HG03442 (cell line): Measurements from ENCODE around the gene GRID2.

Experiments used
- ATAC-seq: cut with Tn5 transposase; IDR thresholded peaks from one replicate; pipeline ENCODE4 v1.9.1; 2021; ENCODE audit warnings: mild to moderate bottlenecking, moderate library complexity; ENCODE audit not compliant: unreplicated experiment

GRID2 gene

DNA sequence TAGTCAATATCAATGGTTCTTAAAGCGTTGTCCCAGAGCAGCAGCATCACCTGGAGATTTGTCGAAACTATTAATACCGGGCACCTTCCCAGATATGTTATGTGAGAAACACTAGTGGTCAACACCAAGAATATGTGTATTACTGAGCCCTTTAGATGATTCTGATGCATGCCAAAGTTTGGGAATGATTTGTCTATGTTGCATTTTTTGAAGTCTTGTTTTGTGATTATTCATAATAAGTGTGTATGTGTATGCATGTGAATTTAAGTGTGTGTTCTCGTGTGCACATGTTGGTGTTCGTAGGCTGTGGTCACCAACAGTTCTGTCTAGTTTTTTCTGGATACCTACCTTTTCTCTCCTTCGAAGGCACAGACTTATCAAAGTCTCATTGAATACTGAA, 749.4 kb downstream of the GRID2 start:
- no peak for ATAC-seq

DNA sequence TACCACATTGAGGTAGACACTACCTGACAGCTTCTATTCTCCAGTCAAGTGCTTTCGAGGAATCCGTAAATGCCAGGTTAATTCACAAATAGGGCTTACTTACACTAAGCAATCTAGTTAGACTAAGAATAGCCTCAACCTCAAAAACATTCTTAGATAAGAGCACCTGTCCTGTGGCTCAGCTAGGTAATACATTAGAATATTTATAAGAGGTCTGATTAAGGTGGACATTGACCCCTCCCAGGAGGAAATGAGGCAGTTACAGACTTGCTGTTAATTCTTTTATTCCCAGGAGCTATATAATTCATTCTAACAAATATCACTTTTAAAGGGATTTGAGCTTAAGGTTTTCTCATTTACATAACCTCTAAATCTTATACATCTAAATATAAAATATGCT, 758.1 kb downstream of the GRID2 start:
- no peak for ATAC-seq

DNA sequence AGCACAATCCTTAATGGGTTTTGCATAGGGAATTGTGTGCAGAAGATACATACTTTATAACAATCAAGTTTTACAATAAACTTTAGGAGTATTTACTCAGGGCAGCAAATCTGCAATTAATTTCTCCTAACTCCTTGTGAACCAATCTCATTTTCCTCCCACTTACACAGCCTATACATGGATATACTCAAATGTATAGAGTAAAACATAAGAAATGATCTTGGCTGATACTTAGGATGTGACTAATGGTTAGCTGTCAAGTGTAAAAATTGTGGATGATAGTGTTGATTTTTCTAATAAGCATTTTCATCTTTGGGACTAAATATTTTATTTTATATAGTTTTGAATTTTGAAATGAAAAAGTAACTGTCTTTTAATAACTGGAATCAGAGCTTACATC, 759.6 kb downstream of the GRID2 start:
- no peak for ATAC-seq

DNA sequence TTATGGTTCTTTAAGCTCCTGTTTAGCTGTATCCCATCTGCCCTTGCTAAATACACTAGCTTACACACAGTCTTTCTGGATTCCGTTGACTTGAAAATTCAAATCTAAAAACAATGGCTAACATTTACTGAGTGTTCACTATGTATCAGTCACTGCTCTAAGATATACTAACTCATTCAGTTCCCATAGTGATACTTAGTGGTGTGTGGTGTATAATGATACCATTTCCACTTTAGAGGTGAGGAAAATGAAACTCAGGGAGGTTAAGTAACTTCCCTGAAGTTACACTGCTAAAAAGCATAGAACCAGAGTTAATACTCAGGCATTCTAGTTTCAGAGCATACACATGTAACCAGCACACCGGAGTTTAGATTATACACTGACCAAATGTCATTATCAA, 762.0 kb downstream of the GRID2 start:
- ATAC-seq = no peak

DNA sequence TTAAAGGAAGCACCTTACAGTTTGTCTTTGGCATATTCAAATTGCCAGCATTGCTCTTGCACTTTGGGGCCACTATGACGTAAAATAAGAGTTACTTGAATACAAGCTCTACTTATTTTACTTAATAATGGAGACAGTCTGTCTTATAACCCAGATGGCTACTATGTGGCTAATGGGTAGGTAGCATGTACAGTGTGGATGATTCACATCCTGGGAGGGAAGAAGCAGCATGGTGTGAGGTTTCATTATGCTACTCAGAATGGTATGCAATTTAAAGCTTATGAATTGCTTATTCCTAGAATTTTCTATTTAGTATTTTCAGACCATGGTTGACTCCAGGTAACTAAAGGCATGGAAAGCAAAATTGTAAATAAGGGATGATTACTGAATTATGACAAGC, 763.0 kb downstream of the GRID2 start:
- ATAC-seq = no peak

DNA sequence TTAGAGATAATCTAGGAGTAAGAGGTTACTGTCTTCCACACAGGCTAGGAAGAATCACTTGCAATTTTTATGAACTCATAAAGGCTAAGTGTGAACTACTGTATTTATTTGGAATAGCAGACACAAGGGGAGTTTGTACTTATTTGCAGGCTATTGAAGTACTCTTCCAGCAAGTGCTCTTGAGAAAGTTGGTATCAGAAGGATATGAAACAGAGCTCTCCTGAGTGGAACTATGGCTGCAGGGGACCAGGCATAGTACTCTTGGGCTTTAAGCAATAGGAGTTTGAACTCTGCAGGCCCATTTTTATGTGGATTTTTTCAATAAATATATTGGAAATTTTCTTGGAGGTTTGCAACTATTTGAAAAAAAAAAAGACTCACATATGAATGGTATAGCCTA, 768.5 kb downstream of the GRID2 start:
- ATAC-seq = no peak

DNA sequence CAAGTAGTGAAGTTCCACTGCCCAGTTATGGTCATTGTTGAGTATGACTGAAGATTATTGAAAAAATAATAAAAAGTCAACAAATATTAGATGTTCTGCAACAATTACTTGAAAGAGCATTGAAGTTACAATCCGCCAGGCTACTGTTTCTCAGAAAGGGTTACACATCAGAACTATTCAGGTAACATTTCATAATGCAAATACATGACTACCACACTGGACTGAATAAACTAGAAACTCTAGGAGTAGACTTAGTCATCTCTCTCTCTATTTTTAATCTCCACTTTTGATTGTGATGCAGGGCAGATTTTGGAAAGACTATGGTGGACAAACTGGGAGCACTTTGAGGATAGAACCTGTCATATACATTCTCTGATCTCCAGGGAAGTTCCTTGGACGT, 776.5 kb downstream of the GRID2 start:
- ATAC-seq = no peak

DNA sequence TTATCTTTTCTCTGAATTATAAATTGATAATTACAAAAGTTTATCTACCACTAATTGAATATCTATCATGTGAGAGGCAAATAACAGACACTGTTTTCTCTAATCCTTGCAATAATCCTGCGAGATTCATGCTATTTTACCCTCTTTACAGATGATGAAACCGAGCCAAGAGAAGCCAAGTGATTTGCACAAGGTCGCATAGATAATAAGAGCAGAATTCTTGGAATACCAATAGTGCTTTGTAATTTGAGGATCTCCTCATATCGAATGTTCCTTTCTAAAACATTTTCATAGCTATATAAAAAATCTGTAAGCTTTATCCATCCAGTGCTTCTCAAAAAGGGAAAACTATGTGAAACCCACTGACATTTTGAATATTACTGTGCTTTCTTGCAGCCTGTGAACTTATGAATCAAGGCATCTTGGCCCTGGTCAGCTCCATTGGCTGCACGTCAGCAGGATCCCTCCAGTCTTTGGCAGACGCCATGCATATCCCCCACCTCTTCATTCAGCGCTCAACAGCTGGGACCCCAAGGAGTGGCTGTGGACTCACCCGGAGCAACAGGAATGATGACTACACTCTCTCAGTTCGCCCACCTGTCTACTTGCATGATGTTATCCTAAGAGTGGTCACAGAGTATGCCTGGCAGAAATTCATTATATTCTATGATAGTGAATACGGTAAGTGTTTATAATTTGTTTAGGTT, 781.0 kb downstream of the GRID2 start:
- ATAC-seq = no peak

DNA sequence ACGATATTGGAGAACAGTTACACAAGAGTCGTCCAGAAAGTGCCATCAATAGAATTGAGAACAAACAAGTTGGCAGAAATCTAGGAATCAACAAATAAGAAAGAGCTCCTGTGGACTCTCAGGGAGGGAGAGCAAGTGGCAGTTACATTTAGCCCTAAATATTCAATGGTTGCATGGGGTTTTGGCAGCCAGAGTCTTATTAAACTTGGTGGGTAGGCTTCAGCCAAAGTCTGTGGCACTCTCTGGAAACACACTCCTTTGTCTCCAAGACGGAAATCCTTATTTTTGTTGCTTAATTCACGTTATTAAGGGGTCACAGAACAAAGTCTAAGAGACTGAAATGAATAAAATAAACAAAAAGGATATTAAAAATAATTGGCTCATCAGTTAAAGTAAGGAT, 782.6 kb downstream of the GRID2 start:
- no peak for ATAC-seq

DNA sequence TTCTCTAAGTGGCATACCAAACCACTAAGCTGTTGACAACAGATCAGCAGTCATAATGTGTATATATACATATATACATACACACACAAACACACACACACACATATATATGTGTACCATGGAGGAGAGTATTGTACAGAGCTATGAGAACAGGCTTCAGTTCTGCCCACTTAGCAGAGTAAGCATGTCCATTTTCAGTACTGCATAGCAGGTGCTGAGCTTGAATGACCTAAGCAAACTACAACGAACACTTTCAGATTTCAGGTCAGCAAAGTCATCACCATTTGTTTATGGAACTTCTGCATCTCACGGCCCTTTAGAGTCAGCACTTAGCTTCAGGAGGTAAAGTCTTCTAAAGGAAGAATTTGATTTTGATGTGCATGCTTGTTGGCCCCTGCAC, 789.0 kb downstream of the GRID2 start:
- ATAC-seq = no peak

DNA sequence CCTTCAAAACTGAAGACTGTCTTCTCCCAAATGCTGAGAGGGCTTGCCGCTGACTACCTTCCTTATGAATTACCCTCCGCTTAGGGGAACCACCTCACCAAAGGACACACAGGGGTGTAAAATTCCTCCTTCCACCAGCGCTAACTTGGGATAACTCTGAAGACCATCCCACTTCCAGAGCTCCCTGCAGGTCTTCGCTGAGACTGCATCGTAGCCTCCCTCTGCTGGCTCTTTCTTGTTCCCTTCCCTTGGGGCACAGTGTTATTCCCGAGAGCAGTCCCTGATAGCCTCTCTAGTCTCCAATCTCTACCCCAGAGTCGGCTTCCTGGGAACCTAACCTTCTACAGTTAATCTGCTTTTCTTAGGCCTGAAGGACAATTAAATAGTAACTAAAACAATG, 799.3 kb downstream of the GRID2 start:
- no peak for ATAC-seq

DNA sequence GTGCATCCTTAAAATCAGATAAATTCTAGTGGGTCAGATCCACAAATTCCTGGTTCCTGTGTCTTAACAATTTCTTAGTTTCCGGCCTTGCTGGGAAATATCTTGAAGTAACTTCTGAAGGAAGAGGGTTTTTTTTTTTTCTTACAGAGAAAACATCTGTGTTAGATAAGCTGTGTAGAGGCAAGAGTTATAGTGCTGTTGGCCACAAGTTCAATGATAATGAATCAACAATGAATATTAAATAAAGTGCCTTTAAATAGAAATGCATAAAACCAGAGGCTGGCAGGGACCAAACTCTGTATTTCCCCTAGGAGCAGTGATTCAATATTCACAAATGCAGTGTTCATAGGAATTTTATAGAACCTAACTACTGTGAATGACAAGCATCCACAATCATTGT, 812.9 kb downstream of the GRID2 start:
- no peak for ATAC-seq

DNA sequence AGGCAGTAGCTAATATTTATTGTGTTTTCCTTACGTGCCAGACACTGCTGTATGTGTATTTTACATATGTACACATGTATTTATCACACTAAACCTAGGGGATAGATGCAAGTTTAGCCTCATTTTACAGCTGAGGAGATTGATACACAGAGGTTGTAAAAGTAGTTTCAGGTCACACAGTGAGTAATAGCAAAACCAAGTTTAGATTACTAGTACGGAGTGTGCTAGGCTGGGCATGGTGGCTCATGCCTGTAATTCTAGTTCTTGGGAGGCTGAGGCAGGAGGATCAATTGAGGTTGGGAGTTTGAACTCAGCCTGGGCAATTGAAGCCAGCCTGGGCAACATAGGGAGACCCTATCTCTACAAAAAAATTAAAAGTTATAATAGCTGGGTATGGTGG, 823.7 kb downstream of the GRID2 start:
- ATAC-seq = no peak

DNA sequence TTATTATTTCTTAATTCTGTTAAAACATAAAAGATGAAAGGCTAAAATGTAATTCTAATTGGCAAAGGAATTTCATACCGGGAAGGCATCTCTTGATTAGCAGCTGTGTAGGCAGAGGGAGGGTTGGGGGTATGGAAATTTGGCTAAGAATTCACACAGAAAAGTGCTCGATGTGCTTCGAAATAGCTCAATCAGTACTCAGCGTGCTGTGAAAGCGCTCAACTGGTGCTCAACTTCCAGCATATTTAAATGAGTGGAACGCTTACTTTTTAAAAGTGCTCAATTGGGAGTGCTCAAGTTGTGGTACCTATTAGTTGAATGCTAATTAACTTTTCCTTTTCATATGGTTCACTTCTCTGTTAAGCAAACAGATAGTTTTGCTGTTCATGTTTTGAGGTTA, 828.9 kb downstream of the GRID2 start:
- ATAC-seq = no peak

DNA sequence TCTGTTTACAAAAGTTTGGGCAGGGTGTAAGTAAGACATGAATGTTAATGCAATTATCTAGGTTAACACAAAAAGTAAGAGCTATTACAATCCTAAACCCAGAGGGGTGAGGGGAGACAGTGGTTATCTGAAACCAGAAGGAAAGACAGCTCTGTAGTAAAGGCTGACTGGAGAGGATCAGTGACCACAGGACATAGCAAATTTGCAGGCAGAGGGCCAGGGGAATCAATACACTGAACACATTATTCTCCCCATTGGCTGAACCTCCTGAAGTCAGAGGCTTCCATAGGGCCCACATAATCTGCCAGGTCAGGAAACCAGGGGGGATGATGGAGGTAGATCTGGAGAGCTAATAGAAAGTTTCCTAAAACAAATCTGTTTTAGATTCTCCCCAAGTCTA, 835.4 kb downstream of the GRID2 start:
- no peak for ATAC-seq

DNA sequence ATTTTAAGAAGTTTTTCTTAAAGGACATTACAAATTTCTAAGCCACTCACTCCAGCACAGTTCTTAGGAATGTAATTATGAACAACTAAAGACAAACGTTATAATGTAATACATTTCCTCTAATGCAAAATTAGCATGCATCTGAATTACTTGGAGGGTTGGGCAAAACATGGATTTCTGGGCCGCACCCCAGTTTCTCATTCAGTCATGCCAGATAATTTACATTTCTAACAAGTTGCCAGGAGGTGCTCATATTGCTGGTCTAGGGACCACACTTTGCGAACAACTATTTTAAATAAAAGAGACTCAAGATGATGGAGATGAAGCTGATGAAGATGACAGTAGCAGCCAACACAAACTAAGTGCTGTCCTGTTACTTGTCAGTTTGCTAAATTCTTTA, 840.1 kb downstream of the GRID2 start:
- no peak for ATAC-seq

DNA sequence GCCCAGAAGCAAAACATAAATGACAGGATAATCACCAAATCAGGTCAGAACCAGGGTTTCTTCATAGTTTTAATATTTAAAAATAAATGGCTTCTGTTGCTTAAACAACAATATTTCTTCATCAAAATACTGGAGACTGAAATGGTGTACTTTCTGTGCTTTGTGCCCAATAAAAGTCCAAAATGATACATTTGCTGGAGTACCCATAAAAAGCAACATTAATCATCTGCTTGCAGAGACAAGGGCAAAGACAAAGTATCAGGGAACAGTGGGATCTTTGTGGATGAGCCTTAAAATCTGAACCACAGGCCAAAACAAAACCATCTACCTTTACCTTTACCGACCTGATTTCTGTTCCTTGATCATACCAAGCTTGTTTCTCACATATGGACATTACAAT, 840.9 kb downstream of the GRID2 start:
- no peak for ATAC-seq

DNA sequence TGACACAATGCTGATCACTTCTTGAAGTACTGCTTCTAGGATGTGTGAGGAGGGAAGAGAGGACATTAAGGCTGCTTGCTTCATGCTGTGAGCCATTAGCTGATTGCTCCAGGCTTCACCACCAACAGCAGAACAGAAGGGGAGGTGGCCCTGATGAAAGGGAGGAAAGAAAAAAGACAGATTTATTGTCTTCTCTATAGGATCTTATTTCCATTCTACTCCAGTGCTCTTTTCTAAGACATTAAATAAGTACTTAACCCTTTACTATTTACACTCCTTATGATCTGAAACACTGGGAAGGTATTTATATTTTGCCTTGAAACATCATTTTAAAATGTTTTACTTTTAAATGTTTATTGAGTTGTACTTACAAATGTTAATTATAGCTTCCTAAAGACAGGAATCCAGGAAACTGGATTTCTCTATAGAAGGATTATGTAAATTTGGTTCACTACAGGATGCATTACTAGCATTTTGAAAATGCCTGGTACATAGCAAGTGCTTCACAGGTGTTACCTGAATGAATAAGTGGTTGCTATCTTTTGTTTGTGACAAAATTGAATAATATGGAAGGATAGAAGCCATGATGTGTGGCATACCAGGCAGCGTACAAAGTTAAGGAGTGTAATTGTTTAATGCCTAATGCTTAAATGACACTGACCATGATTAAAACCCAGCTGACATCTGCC, 843.9 kb downstream of the GRID2 start:
- no peak for ATAC-seq

DNA sequence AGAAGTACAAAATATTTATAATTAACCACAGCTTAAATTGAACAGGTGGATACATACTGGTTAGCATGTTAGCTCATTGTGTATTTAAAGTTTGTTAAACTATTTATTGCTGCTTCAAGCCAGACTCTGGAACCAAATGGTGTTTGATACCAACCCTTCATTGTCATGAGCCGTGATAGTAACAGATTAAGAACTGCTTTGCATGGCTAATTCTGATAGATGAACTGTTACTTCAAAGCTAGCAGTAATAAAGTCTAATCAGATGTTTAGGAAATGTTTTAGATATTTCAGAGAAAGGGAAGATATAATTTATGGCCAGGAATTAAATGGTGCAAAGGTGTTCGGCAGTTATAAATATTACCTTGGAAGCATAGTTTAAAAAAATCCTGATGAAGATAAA, 848.7 kb downstream of the GRID2 start:
- ATAC-seq = no peak

DNA sequence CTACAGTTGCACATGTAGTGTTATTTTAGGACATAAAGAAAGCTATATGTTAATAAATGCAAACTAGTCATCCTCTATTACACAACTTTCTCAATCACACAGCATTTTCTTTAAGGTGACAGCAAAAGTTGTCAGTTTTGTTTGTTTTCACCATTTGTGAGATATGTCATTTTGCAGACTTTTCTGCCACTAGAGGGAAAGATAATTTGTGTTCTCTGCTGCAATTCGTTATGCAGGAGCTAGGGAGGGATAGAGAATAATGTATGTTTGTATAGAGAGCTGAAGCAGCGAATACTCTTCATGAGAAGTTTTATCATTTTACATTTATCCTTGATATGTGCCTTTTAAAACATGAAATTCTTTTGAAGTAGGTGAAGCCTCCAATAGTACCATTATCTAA, 854.2 kb downstream of the GRID2 start:
- no peak for ATAC-seq

DNA sequence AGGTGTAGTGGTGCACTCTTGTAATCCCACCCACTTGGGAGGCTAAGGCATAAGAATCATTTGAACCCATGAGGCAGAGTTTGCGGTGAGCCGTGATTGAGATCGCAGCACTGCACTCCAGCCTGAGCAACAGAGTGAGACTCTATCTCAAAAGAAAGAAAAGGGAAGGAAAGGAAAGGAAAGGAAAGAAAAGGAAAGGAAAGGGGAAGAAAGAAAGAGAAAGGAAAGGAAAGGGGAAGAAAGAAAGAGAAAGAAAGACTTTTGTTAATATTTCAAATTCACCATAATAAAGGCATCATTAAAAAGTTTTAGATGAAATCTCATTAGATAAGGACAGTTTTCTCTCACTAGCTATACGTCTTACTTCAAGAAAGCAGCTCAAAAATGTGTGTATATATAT, 864.3 kb downstream of the GRID2 start:
- ATAC-seq = no peak

DNA sequence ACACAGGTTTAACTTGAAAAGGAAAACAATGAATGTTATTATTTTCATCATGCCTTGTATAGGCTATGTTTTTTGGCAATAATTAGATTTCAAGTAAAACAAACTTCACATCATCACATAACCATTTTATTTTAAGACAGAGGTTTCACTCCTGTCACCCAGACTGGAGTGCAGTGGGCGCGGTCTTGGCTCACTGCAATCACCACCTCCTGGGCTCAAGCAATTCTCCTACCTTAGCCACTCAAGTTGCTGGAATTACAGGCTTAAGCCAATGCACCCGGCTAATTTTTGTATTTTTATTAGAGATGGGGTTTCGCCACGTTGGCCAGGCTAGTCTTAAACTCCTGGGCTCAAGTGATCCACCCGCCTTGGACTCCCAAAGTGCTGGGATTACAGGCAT, 866.2 kb downstream of the GRID2 start:
- ATAC-seq = no peak

DNA sequence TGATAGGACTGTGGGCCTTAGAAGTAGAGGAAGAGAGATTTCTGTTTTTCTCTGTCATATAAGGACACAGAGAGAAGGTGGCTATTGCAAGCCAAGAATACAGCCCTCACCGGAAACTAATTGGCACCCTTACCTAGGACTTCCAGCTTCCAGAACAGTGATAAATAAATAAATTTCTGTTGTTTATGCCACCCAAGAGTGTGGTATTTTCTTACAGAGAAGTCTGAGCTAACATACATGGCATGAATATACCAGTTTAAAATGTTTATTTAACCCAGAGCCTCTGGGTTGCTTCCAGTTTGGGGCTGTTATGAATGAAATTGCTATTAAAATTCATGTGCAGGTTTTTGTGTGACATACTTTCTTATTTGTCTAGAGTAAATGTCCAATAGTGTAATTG, 870.8 kb downstream of the GRID2 start:
- no peak for ATAC-seq
